Stimulated activated CD4-positive, alpha-beta T cell treated with anti-CD3 and anti-CD28 coated beads, Interleukin-4, amount 100 ng/mL, for 48 hours (primary cell): Measurements from ENCODE around the gene LRRC51.
A peak's percentile ranks its signal among the peaks of the same experiment; 100 is the strongest.
"Not testable (repeated sequence)": the region's sequence is repeated elsewhere in the genome, so short reads cannot be mapped to it uniquely, and the experiment has no call there.

Experiments
- DNase-seq, 2 donors: peaks; one replicate each; pipeline ENCODE4 v3.0.0-alpha.2; 2020; ENCODE audit warnings: low read depth in 2 of 2

LRRC51 gene

DNA sequence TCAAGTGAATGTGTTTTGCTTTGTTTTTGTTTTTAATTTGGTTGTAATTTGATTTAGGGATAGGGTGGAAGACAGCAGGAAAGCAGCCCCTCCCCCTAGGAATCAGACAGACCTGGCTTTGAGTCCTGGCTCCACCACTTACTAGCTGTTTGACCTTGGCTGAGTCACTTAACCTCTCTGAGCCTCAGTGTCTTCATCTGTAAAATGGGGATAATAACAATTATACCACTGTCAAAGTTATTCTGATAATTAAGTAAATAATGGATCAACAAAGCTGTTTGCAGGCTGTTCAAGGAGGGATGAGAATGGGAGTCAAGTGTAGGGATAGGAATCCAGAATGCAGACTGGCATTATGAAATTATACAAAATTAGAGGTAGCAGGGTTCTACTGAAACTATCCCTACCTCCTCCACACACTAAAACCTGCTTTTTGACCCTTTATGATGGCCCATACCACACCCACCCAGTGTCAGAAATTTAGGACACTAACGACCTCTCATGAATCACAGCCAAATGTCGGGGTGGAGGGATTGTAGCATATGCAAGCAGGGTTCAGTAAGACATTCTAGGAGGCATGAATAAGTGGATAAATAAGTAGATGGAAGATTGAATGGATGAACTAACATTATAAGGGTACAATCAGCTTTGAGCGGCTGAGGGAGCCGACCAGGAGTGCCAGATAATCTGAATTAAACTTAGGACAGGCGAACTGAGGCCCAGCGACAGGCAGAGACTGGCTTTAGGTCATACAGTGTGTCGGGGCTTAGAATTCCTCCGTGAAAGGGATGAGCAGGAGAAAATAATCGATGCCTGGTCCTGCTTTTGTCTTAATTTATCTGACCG lies 30.9 kb downstream of the LRRC51 start:
- DNase-seq: no peak

DNA sequence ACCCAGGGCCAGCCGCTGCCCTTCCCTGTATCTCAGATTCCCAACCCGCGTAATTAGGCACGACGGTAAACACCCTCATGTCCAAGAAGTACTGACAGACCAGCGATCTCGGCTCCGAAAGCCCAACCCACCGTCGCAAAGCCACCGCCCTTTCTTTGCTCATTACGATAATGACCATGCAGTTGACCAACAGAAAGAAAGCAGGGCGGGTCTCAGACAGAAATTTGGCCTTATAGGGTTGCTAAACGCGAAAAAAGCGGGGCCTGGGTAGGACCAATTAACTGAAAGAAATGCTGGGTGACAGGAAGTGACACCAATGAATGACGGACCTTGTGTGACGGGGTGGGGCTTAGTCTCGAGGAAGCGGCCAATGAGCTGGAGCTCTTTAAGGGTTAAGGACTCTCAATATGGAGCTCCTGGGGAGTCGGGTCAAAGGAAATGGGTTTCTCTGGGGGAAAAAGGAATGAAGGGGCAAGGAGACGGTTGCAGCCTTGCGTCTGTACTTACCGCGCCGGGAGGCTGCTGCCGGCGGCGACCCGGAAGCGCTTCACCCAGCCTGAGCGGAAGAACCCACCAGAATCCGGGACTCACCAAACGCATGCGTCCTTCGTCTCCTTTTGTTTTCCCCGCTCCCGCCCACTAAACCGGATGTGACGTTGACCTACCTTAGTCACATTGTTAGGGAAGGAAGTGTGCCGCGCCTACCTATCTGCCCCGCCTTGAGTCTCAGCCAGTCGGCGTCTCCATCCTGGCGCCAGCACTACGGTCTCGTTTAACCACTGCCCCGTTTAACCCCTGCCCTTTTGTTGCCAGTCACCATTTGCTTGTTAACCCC lies 31.7 kb downstream of the LRRC51 start, which contains the start of gene ANAPC15:
ANAPC15 (minus strand) TSS at position 553 of the 835 bp plus-strand sequence. CDS start 1,419 bp downstream, outside the sequence.
- DNase-seq: peak; percentile 99

DNA sequence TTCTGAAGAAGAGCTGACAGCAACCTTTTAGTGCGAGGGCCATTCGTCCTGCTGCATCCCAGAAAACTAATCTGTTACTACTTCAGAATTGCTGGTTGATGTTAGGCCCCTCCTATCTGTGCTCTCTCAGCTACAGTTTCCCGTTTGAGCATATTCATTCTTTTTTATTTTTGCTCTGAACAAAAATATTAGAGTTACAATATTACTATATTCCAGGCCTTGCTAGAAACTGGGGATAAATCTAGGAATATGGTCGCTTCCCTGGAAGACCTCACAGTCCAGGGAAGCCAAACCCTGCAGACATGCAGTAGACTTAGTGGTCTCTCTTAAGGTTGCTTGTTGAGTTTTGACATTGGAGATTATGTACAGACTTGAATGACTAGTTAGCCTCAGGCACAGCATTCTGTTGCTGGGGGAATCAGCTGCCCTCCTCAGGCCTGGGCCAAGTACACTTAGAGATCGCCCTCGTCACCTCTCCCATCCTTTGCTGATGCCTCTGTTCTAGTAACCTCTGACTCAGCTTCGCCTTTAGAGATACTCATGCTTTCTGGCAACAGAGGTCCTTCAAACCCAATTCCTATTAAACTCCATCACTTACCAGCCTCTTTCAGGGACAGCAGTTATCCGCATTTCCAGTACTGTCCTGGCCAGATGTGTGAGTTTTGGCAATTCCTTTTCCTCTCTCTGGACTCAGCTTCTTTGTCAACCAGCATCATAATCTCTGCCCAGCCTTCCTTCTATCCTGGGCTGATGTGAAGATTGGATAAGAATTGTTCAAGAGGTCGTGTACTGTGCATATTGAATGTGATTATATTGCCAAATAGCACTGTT lies 32.5 kb downstream of the LRRC51 start:
- no peak for DNase-seq

DNA sequence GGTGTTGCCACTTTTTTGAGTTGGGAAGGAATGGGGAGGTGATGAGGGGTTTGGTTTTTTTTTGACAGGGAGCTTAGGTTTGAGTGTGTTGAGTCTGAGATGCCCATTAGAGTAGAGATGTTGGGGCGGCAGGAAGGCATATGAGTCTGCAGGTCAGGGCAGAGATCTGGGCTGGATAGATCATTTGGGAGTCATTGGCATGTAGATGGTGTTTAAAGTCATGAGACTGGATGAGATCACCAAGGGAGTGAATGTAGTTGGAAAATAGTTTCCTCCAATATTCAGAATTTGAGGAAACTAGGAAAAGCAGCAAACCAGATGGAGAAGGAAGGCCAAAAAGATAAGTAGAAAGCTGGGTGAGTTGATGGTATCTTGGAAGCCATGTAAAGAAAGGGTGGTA lies 33.9 kb downstream of the LRRC51 start:
- no peak for DNase-seq

DNA sequence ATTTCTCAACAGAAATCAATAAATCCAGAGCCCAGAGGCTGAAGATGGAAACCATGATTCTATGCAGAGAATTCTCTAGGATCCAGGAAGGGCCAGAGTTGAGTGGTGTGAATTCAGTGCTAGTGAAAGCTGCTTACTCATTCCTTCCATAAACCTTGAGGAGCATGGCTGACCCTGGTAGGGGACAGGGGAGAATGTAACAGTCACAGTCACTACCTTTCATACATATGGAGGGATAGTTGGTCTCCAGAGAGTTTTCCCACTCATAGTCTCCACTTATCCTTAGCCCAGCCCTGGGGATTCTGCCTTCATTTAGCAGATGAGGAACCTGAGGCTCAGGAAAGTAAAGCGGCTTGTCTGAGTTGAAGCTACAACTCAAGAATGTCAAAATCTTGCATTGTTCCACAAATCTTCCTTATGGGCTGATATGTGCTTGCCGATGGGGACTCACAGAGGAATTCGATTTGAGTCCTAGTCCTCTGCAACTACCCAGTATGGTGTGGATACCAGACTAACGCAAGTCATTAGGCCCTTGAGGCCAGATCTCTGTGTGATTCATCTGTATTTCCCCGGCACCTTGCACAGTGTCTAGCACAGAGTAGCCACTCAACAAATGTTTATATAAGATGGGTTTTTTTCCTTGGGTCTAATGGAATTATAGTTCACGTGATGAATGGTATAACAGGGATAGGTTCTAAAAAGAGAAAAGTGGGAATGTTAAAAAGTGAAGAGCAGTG lies 35.5 kb downstream of the LRRC51 start:
- DNase-seq: no peak

DNA sequence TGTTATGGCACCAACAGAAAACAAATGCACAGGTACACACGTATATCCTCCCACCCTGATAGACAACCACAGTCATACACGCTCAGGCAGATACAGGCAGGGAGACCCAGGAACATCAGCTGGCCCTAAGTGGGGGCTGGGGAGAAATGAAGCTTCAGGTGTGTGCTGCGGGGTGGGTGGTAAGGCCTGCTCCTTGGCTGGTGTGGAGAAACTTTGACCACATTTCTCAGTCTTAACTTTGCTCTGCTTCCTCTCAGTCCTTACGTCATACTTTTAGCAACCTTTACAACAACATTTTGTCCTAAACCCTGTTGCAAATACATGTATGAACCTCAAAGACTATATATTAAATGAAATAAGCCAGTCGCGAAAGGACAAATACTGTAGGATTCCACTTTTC lies 38.5 kb downstream of the LRRC51 start:
- no peak for DNase-seq

DNA sequence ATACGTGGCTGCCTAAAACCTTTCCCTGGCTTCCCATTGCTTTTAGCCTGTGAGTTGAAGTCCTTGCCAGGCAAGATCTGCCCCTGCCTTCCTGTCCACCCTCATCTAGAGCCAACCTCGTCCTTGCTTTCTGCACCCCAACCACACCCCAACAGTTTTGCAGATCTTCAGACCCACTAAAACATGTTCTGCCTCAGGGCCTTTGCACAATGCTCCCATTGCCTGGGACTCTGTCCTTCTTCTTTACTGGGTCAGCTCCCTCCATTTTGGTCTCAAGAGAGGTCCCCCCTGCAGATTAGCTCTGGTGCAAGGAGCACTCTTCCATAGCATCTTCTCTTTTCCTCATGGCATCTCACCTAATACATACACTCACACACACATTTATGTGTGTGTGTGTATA lies 40.3 kb downstream of the LRRC51 start:
- DNase-seq: no peak

DNA sequence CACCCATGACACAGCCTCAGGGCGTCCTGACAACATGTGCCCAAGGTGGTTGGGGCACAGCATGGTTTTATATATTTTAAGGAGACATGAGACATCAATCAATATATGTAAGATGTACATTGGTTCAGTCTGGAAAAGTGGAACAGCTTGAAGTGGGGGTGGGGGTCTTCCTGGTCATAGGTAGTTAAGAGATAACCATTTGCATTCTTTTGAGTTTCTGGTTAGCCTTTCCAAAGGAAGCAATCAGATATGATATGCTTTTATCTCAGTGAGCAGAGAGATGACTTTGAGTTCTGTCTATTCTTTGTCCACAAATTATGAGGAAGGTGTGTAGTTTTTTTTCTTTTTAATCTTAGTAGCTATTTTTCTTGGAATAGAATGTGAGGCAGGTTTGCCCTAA lies 42.0 kb downstream of the LRRC51 start:
- DNase-seq: no peak

DNA sequence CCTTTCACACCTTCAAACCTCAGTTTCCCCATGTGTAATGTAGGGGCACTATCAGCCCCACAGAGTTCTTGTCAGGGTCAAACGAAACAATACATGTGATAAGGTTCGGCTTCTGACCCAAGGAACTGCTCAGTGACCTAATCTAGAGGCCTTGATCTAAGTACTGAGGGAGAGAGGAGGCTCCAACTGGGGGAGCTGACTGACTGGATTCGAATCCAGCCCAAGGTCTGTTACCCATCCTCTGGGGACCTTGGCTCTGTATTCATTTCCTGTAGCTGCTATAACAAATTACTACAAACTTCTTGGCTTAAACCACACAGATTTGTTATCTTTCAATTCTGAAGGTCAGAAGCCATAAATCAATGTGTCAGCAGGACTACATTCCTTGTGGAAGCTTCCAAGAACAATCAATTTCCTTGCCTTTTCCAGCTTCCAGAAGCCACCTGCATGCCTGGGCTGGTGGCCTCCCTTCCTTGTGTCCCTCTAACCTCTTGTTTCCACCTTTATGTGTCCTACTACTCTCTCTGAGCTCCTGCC lies 42.5 kb downstream of the LRRC51 start:
- DNase-seq: no peak

DNA sequence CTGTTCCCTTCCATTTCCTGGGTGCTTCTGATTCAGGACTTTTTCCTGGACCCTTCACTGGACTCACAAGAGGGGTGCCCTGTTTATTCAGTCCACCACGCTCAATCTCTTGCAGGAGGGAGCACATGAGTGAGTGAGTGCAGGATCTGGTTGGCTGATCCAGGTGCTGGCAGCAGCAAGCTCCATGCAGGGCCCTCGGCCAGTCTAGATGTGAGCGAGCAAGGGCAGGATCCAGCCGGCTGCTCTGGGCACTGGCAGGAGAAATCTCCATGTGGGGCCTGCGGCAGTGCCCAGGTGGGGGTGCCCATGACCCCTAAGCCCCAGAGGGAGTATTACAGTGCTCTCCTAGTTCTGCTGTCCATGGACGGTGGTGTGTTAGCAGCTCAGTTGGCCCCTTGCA lies 43.4 kb downstream of the LRRC51 start:
- no peak for DNase-seq

DNA sequence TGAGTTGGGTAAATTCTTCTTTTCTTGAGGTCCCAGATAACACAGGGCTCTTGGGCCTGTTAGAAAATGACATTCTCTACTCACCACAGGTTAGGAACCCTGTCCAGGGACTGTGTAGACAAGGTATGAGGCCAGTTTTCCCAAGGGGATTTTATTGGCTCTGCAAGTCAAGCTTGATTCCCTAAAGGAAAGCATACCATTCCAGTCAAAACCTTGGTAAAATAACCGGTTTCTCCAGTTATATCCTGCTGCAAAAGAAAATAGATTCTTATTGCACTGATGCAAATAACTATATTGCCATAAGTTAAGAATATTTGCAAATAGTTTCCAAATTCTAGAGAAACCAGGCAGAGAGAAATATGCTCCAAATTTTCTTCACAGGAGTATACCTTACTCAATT lies 45.3 kb downstream of the LRRC51 start:
- no peak for DNase-seq

DNA sequence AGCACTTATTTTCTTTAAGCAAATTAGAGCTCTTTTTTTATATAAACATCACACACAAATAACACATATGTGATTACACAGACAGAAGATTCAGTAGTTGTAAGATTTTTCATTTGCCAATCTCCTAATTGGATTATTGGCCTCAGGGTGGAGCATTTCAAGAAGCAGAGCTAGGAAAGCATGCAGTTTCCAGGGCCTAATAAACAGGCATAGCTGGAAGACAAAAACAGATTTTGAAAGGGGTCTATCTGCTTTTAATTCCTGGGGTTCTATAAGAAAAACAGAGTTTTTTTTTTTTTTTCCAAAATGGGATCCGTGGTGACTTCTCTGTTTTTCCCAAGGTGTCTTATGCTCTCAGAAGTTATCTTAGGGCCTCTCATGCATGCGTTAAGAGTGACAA lies 47.3 kb downstream of the LRRC51 start:
- no peak for DNase-seq

DNA sequence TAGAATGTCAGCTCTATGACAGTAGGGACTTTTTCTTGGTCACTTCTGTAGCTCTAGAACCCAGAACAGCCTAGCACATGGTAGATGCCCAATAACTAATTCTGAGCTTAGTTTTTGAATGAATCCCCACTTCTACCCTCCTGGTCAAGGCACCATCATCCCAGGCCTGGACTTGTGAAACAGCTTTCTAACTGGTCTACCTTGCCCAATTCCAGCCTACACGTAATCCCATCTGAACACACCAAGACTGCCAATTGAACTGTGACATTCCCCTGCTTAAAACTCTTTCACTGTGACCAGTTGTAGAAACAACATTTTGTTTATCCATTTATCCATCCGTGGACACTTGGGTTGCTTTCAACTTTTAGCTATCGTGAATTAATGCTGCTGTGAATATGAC lies 48.7 kb downstream of the LRRC51 start:
- DNase-seq: no peak

DNA sequence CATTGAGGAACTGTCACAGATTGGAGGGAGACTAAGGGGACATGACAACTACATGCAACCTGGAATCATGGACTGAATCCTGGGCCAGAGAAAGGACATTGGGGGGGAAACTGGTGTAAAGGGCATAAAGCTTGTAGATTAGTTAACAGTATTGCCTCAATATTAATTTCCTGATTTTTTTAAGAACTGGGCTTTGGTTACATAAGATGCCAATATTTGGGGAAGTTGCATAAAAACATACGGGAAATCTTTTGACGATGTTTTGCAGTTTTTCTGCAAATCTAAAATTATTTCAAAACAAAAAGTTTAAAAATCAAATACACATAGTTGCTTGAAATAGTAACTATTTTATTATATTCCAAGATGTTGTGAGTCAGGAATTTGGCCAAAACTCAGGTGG lies 52.0 kb downstream of the LRRC51 start:
- no peak for DNase-seq

DNA sequence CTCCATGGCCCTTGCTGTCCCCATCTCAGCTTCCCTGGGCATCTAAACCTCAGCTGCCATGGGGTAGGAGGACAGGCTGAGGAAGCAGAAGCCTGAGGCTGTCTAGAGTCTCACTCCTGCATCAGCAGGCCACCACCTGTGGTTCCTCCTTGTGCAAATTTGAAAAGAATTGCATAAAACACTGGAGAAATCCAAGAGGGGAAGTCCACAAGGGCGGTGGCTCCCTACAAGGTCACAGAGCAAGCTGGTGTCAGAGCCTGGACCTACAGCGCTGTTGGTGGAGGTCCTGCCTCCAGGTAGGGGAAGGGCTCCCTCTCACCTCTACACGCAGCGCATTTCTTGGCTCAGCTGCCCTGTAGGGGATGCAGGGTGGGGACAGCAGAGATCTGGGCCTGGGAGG lies 54.8 kb downstream of the LRRC51 start, which contains the start of gene FOLR3:
FOLR3 (plus strand) TSS at position 253 of the 400 bp plus-strand sequence. CDS start 228 bp downstream, outside the sequence.
- not testable (repeated sequence) for DNase-seq

DNA sequence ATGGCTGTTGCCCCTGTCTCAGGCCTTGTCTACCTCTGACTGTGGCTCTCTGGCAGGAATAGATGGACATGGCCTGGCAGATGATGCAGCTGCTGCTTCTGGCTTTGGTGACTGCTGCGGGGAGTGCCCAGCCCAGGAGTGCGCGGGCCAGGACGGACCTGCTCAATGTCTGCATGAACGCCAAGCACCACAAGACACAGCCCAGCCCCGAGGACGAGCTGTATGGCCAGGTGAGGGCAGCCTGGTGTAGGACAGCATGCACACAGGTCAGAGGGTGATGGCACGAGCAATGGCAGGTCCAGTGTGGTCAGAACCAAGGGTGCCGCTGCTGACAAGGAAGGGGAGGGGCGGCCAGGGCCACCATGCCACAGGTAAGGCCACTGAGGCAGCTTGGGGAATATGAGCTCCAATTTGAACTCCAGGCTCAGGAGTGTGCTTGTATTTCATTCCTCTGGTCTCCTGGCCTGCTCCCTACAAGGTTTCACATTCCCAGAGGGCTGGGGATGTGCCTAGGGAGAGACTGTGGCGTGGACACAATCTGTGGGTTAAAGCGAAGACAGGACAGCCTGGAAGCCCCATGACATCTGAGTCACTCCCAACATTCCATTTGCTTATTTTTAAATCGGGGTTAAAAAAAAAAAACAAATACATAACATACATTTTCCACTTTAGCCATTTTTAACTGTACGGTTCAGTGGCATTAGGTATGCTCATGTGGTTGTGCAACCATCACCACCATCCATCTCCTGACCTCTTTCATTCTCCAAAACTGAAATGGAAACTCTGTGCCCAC lies 55.4 kb downstream of the LRRC51 start:
- DNase-seq: no peak

DNA sequence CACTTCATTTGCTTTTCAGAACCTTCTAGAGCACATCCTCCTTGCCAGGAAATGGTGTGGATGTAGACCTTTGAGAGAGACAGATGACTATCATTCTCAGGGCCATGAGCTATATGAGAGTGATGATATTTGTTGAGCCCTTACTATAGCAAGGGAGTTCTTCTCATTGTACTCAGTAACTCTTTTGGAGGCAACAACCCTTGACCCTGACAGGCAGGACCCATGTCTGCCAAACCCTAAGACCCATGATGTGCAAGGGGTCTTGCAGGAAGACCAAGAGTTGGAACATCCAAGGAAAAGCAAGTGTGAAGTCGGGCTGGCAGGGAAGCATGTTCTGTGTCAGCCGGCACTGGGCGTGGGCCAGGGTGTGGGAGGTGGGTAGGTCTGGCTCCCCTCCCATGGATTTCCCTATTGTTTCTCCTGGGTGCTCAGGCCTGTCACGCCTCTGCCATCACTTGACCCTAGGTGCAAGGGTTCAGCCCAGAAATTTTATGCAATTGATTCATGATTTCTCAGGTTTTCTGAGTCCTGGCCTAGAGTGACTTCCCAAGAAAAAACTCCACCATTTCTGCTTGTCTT lies 56.1 kb downstream of the LRRC51 start:
- DNase-seq: no peak

DNA sequence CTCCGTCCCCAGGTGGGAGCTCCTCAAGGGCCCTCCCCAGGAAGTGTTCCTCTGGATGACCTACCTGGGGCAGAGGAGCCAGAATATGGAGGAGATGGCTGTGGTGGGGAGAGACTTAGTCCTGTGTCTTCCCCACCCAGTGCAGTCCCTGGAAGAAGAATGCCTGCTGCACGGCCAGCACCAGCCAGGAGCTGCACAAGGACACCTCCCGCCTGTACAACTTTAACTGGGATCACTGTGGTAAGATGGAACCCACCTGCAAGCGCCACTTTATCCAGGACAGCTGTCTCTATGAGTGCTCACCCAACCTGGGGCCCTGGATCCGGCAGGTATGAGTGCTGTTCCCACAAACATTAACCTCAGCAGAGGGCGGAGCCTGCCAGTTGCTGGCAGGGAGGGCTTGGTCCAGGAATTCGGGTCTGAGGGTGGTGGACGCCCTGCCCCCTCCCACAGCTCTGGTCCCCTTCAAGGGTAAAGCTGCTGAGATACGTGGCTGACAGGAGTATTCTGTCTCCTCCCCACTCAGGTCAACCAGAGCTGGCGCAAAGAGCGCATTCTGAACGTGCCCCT lies 58.3 kb downstream of the LRRC51 start:
- DNase-seq: no peak

DNA sequence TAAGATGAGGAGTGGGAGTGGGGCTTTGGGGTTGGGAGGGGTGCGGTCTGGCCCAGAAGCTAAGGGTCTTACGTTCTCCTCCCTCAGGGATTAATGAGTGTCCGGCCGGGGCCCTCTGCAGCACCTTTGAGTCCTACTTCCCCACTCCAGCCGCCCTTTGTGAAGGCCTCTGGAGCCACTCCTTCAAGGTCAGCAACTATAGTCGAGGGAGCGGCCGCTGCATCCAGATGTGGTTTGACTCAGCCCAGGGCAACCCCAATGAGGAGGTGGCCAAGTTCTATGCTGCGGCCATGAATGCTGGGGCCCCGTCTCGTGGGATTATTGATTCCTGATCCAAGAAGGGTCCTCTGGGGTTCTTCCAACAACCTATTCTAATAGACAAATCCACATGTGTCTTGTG lies 58.9 kb downstream of the LRRC51 start:
- DNase-seq: no peak
